Measurements from ENCODE around the gene EIF2B5.
A peak's percentile ranks its signal among the peaks of the same experiment; 100 is the strongest.

Gene EIF2B5

GRCh38 chr3:184174284-184174645 lies 39.1 kb downstream of the EIF2B5 start:
- no peak for DNase-seq (ENCODE audit: low read depth)

DNA sequence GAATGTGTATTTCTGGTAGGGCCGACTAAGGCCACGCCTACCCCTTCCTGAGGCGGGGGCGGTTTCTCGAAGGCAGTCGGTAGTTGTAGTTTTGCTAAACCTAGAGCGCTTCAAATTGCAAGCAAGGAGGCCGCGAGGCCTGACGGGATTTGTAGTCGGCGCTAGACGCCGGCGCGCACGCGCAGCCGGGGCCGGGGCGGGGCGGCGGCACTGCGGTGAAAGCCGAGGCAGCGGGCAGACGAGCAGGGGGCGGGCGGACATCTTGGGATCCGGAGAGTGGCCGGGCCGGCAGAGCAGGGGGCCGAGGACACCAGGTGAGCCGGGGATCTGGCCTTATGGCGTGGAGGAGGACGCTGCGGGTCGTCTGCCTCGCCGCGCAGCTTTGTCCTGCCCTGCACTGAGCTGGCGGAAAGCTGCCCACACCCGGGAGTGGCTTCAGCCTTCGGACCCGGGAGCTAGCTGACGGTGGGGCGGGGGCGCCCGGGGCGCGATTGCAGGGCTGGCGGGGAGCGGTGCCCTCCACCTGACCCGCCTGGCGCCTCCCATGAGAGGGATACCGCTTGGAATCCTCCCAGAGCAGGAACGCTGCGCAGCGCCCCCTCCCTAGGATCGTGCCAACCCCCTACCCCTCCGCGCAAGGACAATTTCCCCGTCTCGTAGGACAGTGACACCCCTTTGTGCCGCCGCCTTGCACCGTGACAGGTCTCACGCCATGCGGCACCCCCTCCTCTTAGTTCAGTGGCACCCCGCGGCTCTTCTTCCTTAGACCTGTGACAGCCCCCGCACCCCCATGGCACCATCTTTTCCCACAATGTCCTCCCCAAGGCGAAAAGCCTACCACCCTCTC lies 39.7 kb downstream of the EIF2B5 start, which contains the start of gene AP2M1:
AP2M1 (plus strand) TSS at position 210 of the 847 bp plus-strand sequence. CDS start 2,139 bp downstream, outside the sequence.
- DNase-seq (ENCODE audit: low read depth): peak; percentile 96

DNA sequence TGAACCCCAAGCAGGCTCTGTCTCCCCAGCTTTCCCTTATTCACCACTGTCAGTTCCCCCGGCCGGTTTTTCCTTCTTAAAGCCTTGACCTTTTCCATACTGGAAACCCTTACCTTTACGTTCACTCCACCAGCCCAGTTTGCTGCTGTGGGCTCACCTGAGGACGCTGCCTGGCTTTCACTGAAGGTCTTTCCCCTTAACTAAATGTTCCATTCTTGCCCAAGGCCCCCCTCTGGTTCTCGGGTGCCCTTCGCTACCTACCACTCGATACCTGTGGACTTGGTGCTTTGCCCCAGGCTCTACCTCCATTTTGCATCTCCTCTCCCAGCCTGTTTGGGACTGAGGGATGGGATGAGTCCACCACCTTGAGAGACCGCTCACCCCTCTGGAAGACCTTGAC lies 40.3 kb downstream of the EIF2B5 start:
- no peak for DNase-seq (ENCODE audit: low read depth)

DNA sequence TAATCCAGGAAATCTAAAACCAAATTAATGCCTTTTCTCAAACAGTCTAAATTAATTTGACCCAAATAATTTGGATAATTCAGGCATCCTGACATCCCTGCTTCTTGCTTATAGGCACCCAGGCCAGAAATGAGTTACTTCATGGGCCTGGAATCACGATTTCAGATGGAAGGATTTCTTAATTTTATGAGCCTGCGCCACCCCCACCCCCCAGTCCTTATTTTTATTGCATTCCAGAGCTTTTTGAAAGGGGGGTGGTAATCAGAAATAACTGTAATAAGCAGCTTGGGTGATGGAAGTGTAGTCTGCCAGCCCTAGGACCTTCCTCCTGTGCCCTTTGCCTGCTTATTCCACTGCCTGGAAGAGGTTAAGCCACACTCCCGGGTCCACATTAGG lies 40.8 kb downstream of the EIF2B5 start:
- DNase-seq (ENCODE audit: low read depth): no peak

- DNase-seq (ENCODE audit: low read depth): no peak
These were observed 41.5 kb downstream of the EIF2B5 start for GRCh38 chr3:184176377-184177330.

DNA sequence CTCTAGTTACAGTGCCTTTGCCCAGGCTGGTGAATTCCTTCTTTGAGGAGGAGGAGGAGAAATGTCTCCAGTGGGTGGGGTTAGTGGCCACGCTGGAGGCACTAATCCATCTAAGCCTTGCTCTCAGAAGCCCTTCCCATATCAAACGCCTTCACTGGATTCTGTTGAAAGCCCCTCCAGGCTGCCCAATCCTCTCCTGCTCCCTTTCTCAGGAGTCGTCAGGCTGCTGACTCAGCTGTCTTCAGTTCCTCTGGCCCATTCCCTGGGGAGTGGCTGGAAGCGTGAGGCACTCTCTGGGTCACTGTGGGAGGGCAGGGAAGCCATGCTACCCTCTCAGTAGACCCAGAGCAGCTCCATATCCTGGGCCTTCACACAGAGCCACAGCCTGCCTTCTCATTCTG lies 42.2 kb downstream of the EIF2B5 start:
- DNase-seq (ENCODE audit: low read depth): no peak

GRCh38 chr3:184177767-184178306 lies 42.7 kb downstream of the EIF2B5 start:
- DNase-seq (ENCODE audit: low read depth): no peak

GRCh38 chr3:184178521-184179138 lies 43.5 kb downstream of the EIF2B5 start:
- no peak for DNase-seq (ENCODE audit: low read depth)

GRCh38 chr3:184180165-184180564 lies 45.0 kb downstream of the EIF2B5 start:
- no peak for DNase-seq (ENCODE audit: low read depth)

GRCh38 chr3:184181596-184181995 lies 46.4 kb downstream of the EIF2B5 start:
- DNase-seq (ENCODE audit: low read depth): no peak

DNA sequence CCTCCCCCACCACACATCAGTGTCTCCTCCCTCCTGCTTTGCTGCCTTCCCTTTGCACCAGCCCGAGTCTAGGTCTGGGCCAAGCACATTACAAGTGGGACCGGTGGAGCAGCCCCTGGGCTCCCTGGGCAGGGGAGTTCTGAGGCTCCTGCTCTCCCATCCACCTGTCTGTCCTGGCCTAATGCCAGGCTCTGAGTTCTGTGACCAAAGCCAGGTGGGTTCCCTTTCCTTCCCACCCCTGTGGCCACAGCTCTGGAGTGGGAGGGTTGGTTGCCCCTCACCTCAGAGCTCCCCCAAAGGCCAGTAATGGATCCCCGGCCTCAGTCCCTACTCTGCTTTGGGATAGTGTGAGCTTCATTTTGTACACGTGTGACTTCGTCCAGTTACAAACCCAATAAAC lies 48.5 kb downstream of the EIF2B5 start:
- no peak for DNase-seq (ENCODE audit: low read depth)

DNA sequence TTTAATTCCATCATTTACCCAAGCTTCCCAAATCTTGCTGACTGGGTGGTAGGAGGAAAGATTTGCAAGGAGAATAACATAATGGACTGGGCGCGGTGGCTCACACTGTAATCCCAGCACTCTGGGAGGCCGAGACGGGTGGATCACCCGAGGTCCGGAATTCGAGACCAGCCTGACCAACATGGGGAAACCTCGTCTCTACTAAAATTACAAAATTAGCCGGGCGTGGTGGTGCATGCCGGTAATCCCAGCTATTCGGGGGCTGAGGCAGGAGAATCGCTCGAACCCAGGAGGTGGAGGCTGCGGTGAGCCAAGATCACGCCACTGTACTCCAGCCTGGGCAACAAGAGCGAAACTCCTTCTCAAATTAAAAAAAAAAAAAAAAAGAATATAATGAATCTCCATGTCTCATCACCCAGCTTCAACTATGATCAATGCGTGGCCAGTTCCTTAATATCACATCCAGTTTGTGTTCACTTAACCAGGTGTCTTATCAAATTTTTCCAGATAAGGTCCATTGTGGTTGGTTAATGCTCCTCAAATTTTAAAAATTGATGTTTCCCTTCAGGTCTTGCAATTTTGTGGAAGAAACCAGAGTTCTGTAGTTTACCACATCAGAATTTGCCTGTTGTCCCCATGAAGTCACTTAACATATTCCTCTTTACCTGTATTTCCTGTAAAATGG lies 49.5 kb downstream of the EIF2B5 start:
- no peak for DNase-seq (ENCODE audit: low read depth)

DNA sequence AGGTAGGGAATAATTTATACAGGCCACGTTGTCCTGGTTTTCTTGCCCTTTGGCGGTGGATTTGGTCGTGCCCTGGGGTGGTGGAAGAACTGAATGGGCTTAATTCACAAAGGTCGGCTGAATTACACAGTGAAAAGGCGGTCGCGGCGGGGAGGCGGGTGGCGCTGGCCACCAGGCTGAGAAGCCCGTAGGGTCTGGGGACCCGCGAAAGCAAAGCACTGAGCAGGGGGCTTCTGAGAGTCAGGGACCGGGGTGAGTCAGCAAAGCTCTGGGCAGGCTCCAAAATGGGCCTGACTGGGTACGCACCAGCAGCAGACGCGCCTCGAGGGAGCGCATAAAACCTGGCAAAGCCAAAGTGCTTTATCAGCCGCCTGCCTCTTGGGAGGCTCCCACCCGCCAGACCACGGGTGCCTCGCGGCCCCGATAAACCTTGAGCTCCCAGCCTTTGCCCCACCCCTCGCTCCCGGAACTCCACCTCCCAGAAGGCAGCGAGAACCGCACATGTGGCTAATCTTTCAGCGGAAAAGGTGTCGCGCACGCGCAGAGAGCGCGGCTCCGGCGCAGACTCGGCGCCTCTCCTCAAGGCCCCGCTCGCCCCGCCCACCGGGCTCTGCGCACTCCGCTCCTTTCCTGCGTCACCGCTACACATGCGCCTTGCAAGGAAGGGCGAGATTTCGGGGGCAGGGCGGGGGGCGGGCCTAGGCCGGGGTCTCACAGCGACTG lies 50.5 kb downstream of the EIF2B5 start:
- DNase-seq (ENCODE audit: low read depth): peak; percentile 99

DNA sequence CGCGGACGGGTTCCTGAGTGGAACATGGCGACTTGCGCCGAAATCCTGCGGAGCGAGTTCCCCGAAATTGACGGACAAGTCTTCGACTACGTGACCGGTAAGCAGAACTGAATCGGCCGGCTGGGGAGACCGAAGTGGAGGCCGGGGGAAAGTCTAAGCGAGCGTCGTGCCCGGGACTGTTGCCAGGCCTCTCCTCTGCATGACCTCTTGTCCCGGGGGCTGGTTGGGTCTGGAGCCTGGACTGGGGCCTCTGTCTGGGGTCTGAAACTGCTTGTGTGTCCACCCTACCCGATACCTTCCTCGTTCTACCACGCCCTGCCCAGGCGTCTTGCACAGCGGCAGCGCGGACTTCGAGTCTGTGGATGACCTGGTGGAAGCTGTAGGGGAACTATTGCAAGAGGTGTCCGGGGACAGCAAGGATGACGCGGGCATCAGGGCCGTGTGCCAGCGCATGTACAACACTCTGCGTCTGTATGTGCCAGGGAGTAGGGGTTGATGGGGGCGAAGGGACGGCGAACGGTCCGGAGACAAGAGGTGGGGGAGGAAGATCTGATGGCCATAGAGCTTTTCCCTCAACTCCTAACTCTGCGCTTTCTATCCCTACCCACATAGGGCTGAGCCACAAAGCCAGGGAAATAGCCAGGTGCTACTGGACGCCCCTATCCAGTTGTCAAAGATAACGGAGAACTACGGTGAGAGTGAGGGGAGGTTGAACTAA lies 51.2 kb downstream of the EIF2B5 start, which contains the start of gene ABCF3:
ABCF3 (plus strand) TSS at position 16 of the 718 bp plus-strand sequence; CDS start at position 25, 9 bp downstream.
- DNase-seq (ENCODE audit: low read depth): no peak

DNA sequence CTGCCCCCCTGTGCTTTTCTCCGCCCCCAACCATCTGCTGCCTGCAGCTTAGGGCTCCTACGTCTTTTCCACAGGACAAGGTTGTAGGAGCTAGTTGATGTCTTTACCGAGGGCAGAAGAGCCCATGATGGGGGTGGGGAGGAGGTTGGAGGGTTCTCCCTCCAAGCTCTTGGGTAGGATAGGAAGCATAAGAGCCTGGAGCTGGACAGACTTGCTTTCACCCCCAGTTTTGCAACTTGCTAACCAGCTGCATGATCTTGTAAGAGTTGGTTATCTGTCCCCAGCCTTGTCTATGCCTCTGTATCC lies 51.7 kb downstream of the EIF2B5 start:
- DNase-seq (ENCODE audit: low read depth): no peak

DNA sequence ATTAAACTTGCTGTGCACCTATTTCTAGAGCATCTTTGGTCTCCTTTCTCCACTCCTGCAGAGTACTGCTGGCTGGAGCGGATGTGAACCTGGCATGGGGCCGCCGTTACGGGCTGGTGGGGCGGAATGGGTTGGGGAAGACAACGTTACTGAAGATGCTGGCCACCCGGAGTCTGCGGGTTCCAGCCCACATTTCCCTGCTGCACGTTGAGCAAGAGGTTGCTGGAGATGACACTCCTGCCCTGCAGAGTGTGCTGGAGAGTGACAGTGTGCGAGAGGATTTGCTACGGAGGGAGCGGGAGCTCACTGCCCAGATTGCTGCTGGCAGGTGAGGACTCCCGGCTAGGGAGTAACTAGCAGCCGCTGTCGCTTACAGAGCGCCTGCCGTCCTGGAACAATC lies 52.9 kb downstream of the EIF2B5 start:
- no peak for DNase-seq (ENCODE audit: low read depth)

DNA sequence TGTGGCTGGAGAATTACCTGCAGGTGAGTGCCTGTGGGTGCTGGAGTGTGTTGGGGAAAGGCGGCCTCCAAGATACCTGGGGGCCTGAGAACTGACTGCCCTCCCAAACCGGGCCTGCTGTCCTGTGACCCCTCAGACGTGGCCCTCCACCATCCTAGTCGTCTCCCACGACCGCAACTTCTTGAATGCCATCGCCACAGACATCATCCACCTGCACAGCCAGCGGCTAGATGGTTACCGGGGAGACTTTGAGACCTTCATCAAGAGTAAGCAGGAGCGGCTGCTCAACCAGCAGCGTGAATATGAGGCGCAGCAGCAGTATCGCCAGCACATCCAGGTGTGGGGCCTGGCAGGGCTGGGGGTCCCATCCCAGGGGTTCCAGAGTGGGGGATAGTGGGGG lies 54.3 kb downstream of the EIF2B5 start:
- no peak for DNase-seq (ENCODE audit: low read depth)

GRCh38 chr3:184192889-184193288 lies 57.7 kb downstream of the EIF2B5 start:
- no peak for DNase-seq (ENCODE audit: low read depth)

DNA sequence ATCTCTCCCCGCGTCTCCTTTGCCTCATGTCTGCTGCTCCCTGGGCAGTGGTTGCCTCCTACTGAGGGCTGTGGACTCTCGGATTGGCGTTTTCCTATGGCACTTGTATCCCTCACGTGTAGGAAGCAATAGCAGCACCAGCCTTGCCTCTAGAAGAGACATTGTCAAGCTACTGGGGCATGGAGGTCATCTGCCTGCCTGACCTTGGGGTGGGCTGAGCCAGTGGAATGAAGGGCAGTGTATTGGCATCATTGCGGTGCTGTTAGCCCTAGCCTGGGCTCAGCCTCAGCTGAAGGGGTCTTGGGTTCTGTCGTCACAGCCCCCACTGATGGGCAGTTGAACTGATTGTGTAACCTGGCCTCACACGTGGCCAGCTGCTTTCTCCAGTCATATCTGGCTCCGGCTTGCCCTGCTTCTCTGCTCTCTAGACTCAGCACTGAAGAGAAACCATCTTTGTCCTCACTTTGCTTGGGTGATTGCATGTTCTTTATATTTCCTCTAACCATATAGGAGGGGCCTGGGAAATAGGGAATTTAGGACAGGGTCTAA lies 58.9 kb downstream of the EIF2B5 start:
- DNase-seq (ENCODE audit: low read depth): no peak
